Effector memory CD4-positive, alpha-beta T cell (primary cell): ENCODE data around the gene NFIX.
A peak's percentile ranks its signal among the peaks of the same experiment; 100 is the strongest.

Experiments
- DNase-seq, 3 donors: peaks; one replicate each; pipeline ENCODE4 v3.0.0-alpha.2; 2020
- H3K27ac ChIP-seq: 2 replicates; pipeline ENCODE4 v1.7.0; 2013; ENCODE audit warnings: mild to moderate bottlenecking, low read length, moderate library complexity; ENCODE audit not compliant: insufficient read depth, poor library complexity, severe bottlenecking
- H3K27me3 ChIP-seq: replicated peaks from 2 replicates; pipeline ENCODE4 v1.7.0; 2013; ENCODE audit warnings: mild to moderate bottlenecking, low read length; ENCODE audit not compliant: insufficient read depth, control insufficient read depth, poor library complexity, severe bottlenecking
- H3K36me3 ChIP-seq: 2 replicates; pipeline ENCODE4 v1.7.0; 2013; ENCODE audit warnings: mild to moderate bottlenecking, low read length, moderate library complexity; ENCODE audit not compliant: control insufficient read depth, insufficient read depth
- H3K4me1 ChIP-seq: 2 replicates; pipeline ENCODE4 v1.7.0; 2013; ENCODE audit warnings: low read length, mild to moderate bottlenecking; ENCODE audit not compliant: control insufficient read depth, insufficient read depth, poor library complexity, severe bottlenecking
- H3K4me3 ChIP-seq: 2 replicates; pipeline ENCODE4 v1.7.0; 2013; ENCODE audit warnings: low read length, low read depth, mild to moderate bottlenecking; ENCODE audit not compliant: insufficient read depth, poor library complexity, severe bottlenecking
- H3K9me3 ChIP-seq: 2 replicates; pipeline ENCODE4 v1.7.0; 2013; ENCODE audit warnings: mild to moderate bottlenecking, low read length, moderate library complexity; ENCODE audit not compliant: control insufficient read depth

The NFIX gene

GRCh38 chr19:12990431-12990830 is 4.8 kb upstream of the NFIX start:
- no peak overlapping the region for H3K4me3 ChIP-seq

GRCh38 chr19:12990853-12991252 is 4.4 kb upstream of the NFIX start:
- Histone ChIP-seq H3K36me3 (no peaks in the 10 kb centered on the region), H3K9me3 (no peaks in the 10 kb centered on the region), H3K4me1 (peaks cover 4% of the 10 kb centered on the region), H3K27ac (no peak overlapping the region), H3K4me3 (no peak overlapping the region), H3K27me3 (no peaks in the 10 kb centered on the region)
- DNase-seq, result no peak

More at GRCh38 chr19:12990431-12990830, 4.8 kb upstream of the NFIX start:
- Histone ChIP-seq H3K27ac (no peak overlapping the region), H3K27me3 (no peaks in the 10 kb centered on the region), H3K4me1 (peaks cover 4% of the 10 kb centered on the region), H3K9me3 (no peaks in the 10 kb centered on the region), H3K36me3 (no peaks in the 10 kb centered on the region)
- no peak for DNase-seq

GRCh38 chr19:12991296-12991695 is 4.0 kb upstream of the NFIX start:
- DNase-seq, result no peak
- Histone ChIP-seq H3K4me3 (no peak overlapping the region), H3K9me3 (no peaks in the 10 kb centered on the region), H3K27me3 (no peaks in the 10 kb centered on the region), H3K4me1 (peaks cover 8% of the 10 kb centered on the region), H3K36me3 (no peaks in the 10 kb centered on the region), H3K27ac (no peak overlapping the region)

GRCh38 chr19:12992729-12993128 is 2.5 kb upstream of the NFIX start:
- H3K9me3 ChIP-seq, result no peaks in the 10 kb centered on the region
- no peaks in the 10 kb centered on the region for H3K27me3 ChIP-seq
- no peaks in the 10 kb centered on the region for H3K36me3 ChIP-seq
- peaks cover 10% of the 10 kb centered on the region for H3K4me1 ChIP-seq
- no peak overlapping the region for H3K4me3 ChIP-seq
- no peak overlapping the region for H3K27ac ChIP-seq
- DNase-seq, result no peak

DNA sequence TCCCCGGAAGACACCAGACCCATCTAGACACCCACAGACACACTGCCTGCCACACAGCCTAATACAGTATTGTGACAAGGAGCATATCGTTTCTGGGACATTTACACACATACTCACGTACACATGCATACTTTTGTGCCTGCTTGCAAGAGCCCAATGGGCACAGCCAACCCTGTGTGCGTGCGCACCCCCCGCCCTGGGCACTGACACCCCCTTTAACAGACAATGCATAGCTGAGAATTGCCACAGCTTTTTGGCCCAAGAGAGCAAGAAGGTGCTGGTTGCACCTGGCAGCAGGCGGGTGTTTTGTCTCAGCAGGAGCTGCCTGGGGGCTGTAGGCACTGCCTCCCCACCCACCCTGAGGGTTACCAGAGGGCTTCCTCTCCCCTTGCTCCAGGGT is 1.7 kb upstream of the NFIX start:
- H3K27ac ChIP-seq, result no peak overlapping the region
- no peaks in the 10 kb centered on the region for H3K27me3 ChIP-seq
- H3K4me1 ChIP-seq, result peaks cover 10% of the 10 kb centered on the region
- H3K36me3 ChIP-seq, result no peaks in the 10 kb centered on the region
- no peak for DNase-seq
- no peak overlapping the region for H3K4me3 ChIP-seq
- no peaks in the 10 kb centered on the region for H3K9me3 ChIP-seq

GRCh38 chr19:12995596-12996405 is 526 bp downstream of the NFIX start:
- no peak for DNase-seq
- H3K27me3 ChIP-seq, result no peaks in the 10 kb centered on the region
- no peaks in the 10 kb centered on the region for H3K36me3 ChIP-seq
- peak overlapping the region; percentile 39 for H3K4me3 ChIP-seq
- H3K4me1 ChIP-seq, result peaks cover 10% of the 10 kb centered on the region
- H3K9me3 ChIP-seq, result no peaks in the 10 kb centered on the region
- H3K27ac ChIP-seq, result no peak overlapping the region

- H3K27ac ChIP-seq, result no peak overlapping the region
- no peaks in the 10 kb centered on the region for H3K36me3 ChIP-seq
- H3K4me1 ChIP-seq, result peaks cover 10% of the 10 kb centered on the region
- no peak for DNase-seq
- H3K27me3 ChIP-seq, result no peaks in the 10 kb centered on the region
- H3K4me3 ChIP-seq, result peak overlapping the region; percentile 39
- H3K9me3 ChIP-seq, result no peaks in the 10 kb centered on the region
Observed at GRCh38 chr19:12996406-12997094, 1.3 kb downstream of the NFIX start.

GRCh38 chr19:12997179-12997966 is 2.1 kb downstream of the NFIX start:
- H3K9me3 ChIP-seq, result no peaks in the 10 kb centered on the region
- H3K36me3 ChIP-seq, result no peaks in the 10 kb centered on the region
- H3K4me1 ChIP-seq, result peaks cover 10% of the 10 kb centered on the region
- no peak overlapping the region for H3K27ac ChIP-seq
- DNase-seq, result no peak
- no peak overlapping the region for H3K4me3 ChIP-seq
- H3K27me3 ChIP-seq, result no peaks in the 10 kb centered on the region

- Histone ChIP-seq H3K4me3 (no peak overlapping the region), H3K9me3 (no peaks in the 10 kb centered on the region), H3K4me1 (peaks cover 10% of the 10 kb centered on the region), H3K27me3 (no peaks in the 10 kb centered on the region), H3K27ac (no peak overlapping the region), H3K36me3 (no peaks in the 10 kb centered on the region)
- no peak for DNase-seq
Observed at GRCh38 chr19:12997967-12998940, 3.0 kb downstream of the NFIX start.
